Sigmoid colon (tissue), 7 donors: ENCODE results near the gene KIAA1549. TPM values are rescaled to one million over a fixed set of nuclear protein-coding genes. Genes with fewer than 3 reads are reported as not detected.

Source experiments
- DNase-seq: peaks from one replicate; pipeline ENCODE4 v3.0.0-alpha.2; 2019
- H3K27ac ChIP-seq, 4 donors: fragments of 200-600 bp; sonication (generic); one replicate each; pipeline ENCODE4 v1.5.1; 2016 to 2019; ENCODE audit warnings: mild to moderate bottlenecking in 1 of 4
- H3K27me3 ChIP-seq, 3 donors: fragments of 200-600 bp; sonication (generic); one replicate each; pipeline ENCODE4 v1.5.1; 2019; ENCODE audit warnings: mild to moderate bottlenecking in 1 of 3
- H3K36me3 ChIP-seq, 4 donors: fragments of 200-600 bp; sonication (generic); one replicate each; pipeline ENCODE4 v1.5.1; 2016 to 2019
- H3K4me1 ChIP-seq, 4 donors: fragments of 200-600 bp; sonication (generic); one replicate each; pipeline ENCODE4 v1.5.1; 2017 to 2019
- H3K4me3 ChIP-seq, 4 donors: fragments of 200-600 bp; sonication (generic); one replicate each; pipeline ENCODE4 v1.5.1; 2017 to 2019; ENCODE audit warnings: mild to moderate bottlenecking in 2 of 4, moderate library complexity in 1 of 4
- H3K9me3 ChIP-seq, 4 donors: fragments of 200-600 bp in 3 of 4; sonication (generic) in 3 of 4; one replicate each; pipeline versions ENCODE4 v1.5.1 to v1.6.1; 2013 to 2019
- EP300 ChIP-seq, 4 donors: sonication (generic); formaldehyde crosslinking; IDR thresholded peaks; one replicate each; pipeline ENCODE4 v1.6.1; 2017; ENCODE audit warnings: antibody characterized with exemption in 4 of 4
- POLR2A ChIP-seq, 2 donors: fragments of 450-650 bp; IDR thresholded peaks; one replicate each; pipeline ENCODE4 v1.6.1; 2016; ENCODE audit warnings: antibody characterized with exemption in 2 of 2, mild to moderate bottlenecking in 2 of 2, moderate library complexity in 2 of 2
- POLR2AphosphoS5 ChIP-seq, 4 donors: sonication (generic); formaldehyde crosslinking; IDR thresholded peaks; one replicate each; pipeline ENCODE4 v1.6.1; 2017; ENCODE audit warnings: antibody characterized with exemption in 4 of 4
- WGBS, 2 donors: extraction: QIAGEN DNeasy Blood & Tissue Kit; methylation state at CpG; one replicate each; pipeline ENCODE4 v1.1.7; 2013; 5-methylcytosine and 5-hydroxymethylcytosine counted together
- intact Hi-C: fragments of 100-400 bp; cut with DNase I; formaldehyde crosslinking; loops from one replicate; pipeline ENCODE4 v1.15.1; 2023
- polyA plus RNA-seq, 3 donors: library from polyadenylated mRNA; stranded (reverse); fragments of 200-250 nt; gene quantifications; one replicate each; pipeline ENCODE4 v1.2.3, GENCODE V29; 2013
- total RNA-seq, 4 donors: library from RNA; depleted of rRNA; stranded (reverse); fragments of >200 nt; gene quantifications; one replicate each; pipeline ENCODE4 v1.1.0, GENCODE V29; 2016
- TF ChIP-seq, protein P1 (sequence below), 4 experiments: fragments of 450-650 bp in 3 of 4; fragments of 200-600 bp in 1 of 4; IDR thresholded peaks; one replicate each; pipeline ENCODE4 v1.5.1; 2016 to 2019; ENCODE audit warnings: antibody characterized with exemption in 4 of 4, mild to moderate bottlenecking in 3 of 4, moderate library complexity in 2 of 4
- donor health status: healthy with polysubstance abuse.
- donor health status: Bipolar disorder and iron deficiency.
- donor health status: healthy.

The KIAA1549 gene
- total and polyA plus RNA-seq, 7 donors, result under 0.01 to 3.0 (median 1.1) TPM

DNA sequence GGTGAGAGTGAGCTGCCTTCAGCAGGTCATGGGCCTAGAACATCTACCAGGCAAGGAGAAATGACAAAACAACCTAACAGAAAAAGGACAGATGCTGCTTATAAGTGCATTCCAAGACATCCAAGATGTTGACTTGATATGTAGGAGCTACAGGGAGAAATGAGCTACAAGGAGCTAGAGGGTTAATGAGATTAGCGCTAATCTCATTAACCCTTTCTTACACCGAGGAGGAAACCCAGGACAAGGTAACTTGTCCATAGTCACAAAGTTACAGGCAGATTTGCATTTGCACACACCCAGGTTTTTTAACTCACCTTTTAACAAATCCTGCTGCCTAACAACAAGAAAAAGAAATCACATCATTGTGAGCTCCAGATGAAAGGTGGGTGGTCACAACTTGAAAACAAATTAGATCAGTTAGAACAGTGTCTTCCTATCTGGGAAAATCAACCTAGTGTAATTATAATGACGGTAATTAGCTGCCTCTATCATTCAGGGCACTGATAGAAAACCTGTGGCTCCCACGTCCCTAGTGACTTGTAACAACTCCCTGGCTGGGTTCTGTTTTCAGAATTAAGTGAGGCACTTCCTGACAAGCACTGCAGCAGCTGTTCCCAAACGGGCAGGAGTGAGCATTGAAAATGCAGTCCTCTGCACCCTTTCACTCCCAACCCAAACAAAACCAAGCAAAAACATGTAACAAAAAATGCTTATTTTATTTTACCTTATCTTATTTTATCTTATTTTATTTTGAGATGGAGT is 5.7 kb downstream of the KIAA1549 start:
- no peaks in the 10 kb centered on the region for H3K36me3 ChIP-seq
- 38 to 49% methylated on average over 5 of the region's 5 CpGs for WGBS, 2 donors

DNA sequence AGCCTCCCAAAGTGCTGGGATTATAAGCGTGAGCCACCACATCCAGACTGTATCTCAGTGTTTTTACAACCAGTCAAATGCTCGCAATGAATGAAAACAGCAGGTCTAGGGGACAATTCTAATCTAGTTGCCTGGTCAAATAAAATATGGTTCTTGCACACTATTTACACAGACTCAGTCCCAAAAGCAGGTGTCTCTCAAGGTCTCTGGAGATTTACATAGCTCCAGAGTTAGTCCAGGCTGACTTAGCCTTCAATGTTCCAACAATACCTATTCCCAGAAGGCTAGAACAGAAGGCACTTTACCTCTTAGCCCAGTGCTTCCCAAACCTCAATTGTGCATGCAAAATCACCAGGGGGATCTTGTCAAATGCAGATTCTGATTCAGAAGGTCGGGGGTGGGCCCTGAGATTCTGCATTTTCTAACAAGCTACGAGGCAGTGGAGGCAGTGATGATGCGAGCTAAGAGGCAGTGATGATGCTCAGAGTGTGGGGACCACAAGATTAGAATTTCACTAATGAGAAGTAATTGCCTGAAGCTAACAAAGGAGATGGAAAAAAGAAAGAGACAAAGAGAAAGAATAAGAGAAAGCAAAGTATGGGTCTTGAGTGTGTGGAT is 6.4 kb downstream of the KIAA1549 start:
- H3K27me3 ChIP-seq, result no peaks in the 10 kb centered on the region
- H3K27ac ChIP-seq, result no peak overlapping the region
- intact Hi-C loops, result no loop called here
- TF ChIP-seq POLR2AphosphoS5 (IDR thresholded peaks at IDR 0.05) (no peak), EP300 (IDR thresholded peaks at IDR 0.05) (no peak), POLR2A (IDR thresholded peaks at IDR 0.05) (no peak)
- TF ChIP-seq, protein P1, sequence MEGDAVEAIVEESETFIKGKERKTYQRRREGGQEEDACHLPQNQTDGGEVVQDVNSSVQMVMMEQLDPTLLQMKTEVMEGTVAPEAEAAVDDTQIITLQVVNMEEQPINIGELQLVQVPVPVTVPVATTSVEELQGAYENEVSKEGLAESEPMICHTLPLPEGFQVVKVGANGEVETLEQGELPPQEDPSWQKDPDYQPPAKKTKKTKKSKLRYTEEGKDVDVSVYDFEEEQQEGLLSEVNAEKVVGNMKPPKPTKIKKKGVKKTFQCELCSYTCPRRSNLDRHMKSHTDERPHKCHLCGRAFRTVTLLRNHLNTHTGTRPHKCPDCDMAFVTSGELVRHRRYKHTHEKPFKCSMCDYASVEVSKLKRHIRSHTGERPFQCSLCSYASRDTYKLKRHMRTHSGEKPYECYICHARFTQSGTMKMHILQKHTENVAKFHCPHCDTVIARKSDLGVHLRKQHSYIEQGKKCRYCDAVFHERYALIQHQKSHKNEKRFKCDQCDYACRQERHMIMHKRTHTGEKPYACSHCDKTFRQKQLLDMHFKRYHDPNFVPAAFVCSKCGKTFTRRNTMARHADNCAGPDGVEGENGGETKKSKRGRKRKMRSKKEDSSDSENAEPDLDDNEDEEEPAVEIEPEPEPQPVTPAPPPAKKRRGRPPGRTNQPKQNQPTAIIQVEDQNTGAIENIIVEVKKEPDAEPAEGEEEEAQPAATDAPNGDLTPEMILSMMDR (IDR thresholded peaks at IDR 0.05), result no peak
- no peak overlapping the region for H3K4me3 ChIP-seq
- H3K36me3 ChIP-seq, result no peaks in the 10 kb centered on the region
- H3K9me3 ChIP-seq, result no peaks in the 10 kb centered on the region
- peaks cover 0 to 1% (median under 1%) of the 10 kb centered on the region in 4 donors for H3K4me1 ChIP-seq
- no peak for DNase-seq
- WGBS, 2 donors, result 66 to 72% methylated on average over 5 of the region's 5 CpGs

More for the DNA sequence above, 5.7 kb downstream of the KIAA1549 start:
- no peak overlapping the region for H3K4me3 ChIP-seq
- H3K4me1 ChIP-seq, result peaks cover 0 to 9% (median 8%) of the 10 kb centered on the region in 4 donors
- intact Hi-C loops, result no loop called here
- no peaks in the 10 kb centered on the region for H3K27me3 ChIP-seq
- no peaks in the 10 kb centered on the region for H3K9me3 ChIP-seq
- DNase-seq, result no peak
- no peak overlapping the region for H3K27ac ChIP-seq
- no peak for TF ChIP-seq POLR2A (IDR thresholded peaks at IDR 0.05)
- no peak for TF ChIP-seq EP300 (IDR thresholded peaks at IDR 0.05)
- TF ChIP-seq POLR2AphosphoS5 (IDR thresholded peaks at IDR 0.05), result no peak
- TF ChIP-seq, protein P1 (IDR thresholded peaks at IDR 0.05), result no peak

DNA sequence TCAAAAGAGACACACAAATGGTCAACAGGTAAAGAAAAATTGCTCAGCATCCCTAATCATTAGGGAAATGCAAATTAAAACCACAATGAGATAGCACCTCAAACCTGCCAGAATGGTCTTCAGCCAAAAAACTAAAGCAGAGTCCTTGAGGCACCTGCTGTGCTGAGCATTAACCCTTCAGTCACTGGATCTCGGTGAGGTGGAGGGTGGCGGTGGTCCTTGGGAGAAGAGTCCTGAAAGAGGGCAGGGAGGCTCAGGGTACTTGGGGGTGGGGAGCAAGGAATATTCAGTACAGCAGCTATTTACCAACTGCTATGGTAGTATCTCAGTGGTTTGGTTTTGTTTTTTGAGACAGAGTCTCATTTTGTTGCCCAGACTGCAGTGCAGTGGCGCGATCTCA is 7.1 kb downstream of the KIAA1549 start:
- Histone ChIP-seq H3K27me3 (no peaks in the 10 kb centered on the region), H3K36me3 (no peaks in the 10 kb centered on the region), H3K4me1 (no peaks in the 10 kb centered on the region), H3K27ac (no peak overlapping the region), H3K4me3 (no peak overlapping the region), H3K9me3 (no peaks in the 10 kb centered on the region)
- WGBS, 2 donors, result 96 to 99% methylated on average over 4 of the region's 4 CpGs
- intact Hi-C loops, result no loop called here
- no peak for DNase-seq
- no peak for TF ChIP-seq EP300 (IDR thresholded peaks at IDR 0.05)
- TF ChIP-seq POLR2A (IDR thresholded peaks at IDR 0.05), result no peak
- TF ChIP-seq, protein P1 (IDR thresholded peaks at IDR 0.05), result no peak
- TF ChIP-seq POLR2AphosphoS5 (IDR thresholded peaks at IDR 0.05), result no peak

DNA sequence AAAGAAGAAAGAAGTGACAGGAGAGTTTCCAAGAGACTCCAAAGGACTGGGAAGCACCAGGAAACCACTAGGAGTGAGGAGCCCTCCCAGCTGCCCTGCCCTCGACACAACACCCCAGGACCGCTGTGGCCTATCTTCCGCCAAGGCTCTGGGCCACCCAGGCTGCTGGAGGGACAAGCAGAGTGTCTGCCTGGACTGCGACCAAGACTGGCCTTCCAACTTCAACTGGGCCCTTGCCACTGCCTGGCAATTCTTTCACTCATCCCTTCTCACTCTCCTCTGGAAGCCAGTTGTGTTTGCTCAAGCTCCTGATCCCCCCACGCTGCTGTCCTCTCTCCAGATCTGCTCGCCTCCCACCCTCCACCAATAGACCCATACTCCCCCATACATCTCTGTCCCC is 10.2 kb downstream of the KIAA1549 start:
- no peak for DNase-seq
- Histone ChIP-seq H3K36me3 (no peaks in the 10 kb centered on the region), H3K4me1 (no peaks in the 10 kb centered on the region), H3K27ac (no peak overlapping the region), H3K4me3 (no peak overlapping the region), H3K9me3 (no peaks in the 10 kb centered on the region), H3K27me3 (no peaks in the 10 kb centered on the region)
- TF ChIP-seq EP300 (IDR thresholded peaks at IDR 0.05), result no peak
- TF ChIP-seq, protein P1 (IDR thresholded peaks at IDR 0.05), result no peak
- TF ChIP-seq POLR2AphosphoS5 (IDR thresholded peaks at IDR 0.05), result no peak
- no peak for TF ChIP-seq POLR2A (IDR thresholded peaks at IDR 0.05)
- 85 to 93% methylated on average over 6 of the region's 6 CpGs for WGBS, 2 donors
- intact Hi-C loops, result no loop called here
